ENCODE data around the gene MRPS6.

The MRPS6 gene

DNA sequence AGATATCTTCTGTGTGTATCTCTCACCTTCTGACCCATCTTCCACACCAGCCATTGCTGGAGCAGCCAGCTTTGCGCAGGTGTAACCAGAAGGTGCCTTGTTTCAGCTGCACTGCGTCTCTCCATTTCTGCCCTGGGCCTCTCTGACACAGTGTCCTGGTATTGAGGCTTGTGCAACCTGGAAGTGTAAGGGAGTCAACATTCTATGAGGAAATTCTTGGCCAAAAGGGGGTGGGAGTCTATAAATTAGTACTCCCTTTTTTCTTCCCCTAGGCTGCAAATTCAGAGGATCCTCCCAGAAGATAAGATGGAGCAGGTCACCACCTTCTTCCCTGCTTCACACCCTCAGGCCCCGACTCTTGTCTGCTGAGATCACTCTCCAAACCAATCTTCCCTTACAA, 109.1 kb downstream of the MRPS6 start:
- Histone ChIP-seq H3K79me1 (replicated peaks; ENCODE audit: low read length, poor library complexity, severe bottlenecking) (peaks cover 3% of the 10 kb centered on the region), H3K4me2 (ENCODE audit: low read length, poor library complexity, severe bottlenecking) (no peak overlapping the region), H3K27ac (ENCODE audit: low read length, poor library complexity, severe bottlenecking) (no peak overlapping the region), H3K36me3 (ENCODE audit: control insufficient read depth in 1 of 2, insufficient read depth in 2 of 2, low read depth in 1 of 2, low read length in 2 of 2) (peaks cover 5 to 7% of the 10 kb centered on the region in 2 experiments), H3K4ac (ENCODE audit: low read depth in 1 of 2, low read length in 2 of 2) (no peak overlapping the region), H4K91ac (ENCODE audit: low read length) (no peak overlapping the region), H2BK5ac (ENCODE audit: low read depth, low read length, poor library complexity, severe bottlenecking) (no peak overlapping the region), H3K9me3 (ENCODE audit: control insufficient read depth, low read length) (no peaks in the 10 kb centered on the region), H3K23ac (ENCODE audit: low read length in 2 of 2) (no peak overlapping the region), H3K4me3 (ENCODE audit: insufficient read depth in 1 of 2, low read depth in 1 of 2, low read length in 2 of 2) (no peak overlapping the region), H4K8ac (ENCODE audit: low read length) (no peak overlapping the region), H3K14ac (ENCODE audit: low read length in 2 of 2) (no peak overlapping the region), H2BK12ac (ENCODE audit: low read length in 2 of 2) (no peak overlapping the region), H3K9ac (ENCODE audit: low read length) (no peak overlapping the region), H2AFZ (ENCODE audit: low read depth, low read length) (no peak overlapping the region), H2BK120ac (ENCODE audit: low read depth, low read length) (no peak overlapping the region), H3K4me1 (ENCODE audit: control insufficient read depth, insufficient read depth, low read depth, low read length) (no peaks in the 10 kb centered on the region), H3K27me3 (ENCODE audit: control insufficient read depth in 1 of 2, insufficient read depth in 1 of 2, low read length in 2 of 2) (no peaks in the 10 kb centered on the region), H2BK15ac (ENCODE audit: low read depth, poor library complexity, severe bottlenecking) (no peak overlapping the region), H3K18ac (ENCODE audit: low read depth in 1 of 2, low read length in 2 of 2) (no peak overlapping the region), H2AK5ac (ENCODE audit: low read length, severe bottlenecking) (no peak overlapping the region)
- 100% methylated on average over 3 of the region's 3 CpGs for WGBS
- no peak for DNase-seq

- Histone ChIP-seq H4K91ac (ENCODE audit: low read length) (no peak overlapping the region), H3K36me3 (ENCODE audit: control insufficient read depth in 1 of 2, insufficient read depth in 2 of 2, low read depth in 1 of 2, low read length in 2 of 2) (peaks cover 5 to 7% of the 10 kb centered on the region in 2 experiments), H2AFZ (ENCODE audit: low read depth, low read length) (no peak overlapping the region), H3K18ac (ENCODE audit: low read depth in 1 of 2, low read length in 2 of 2) (no peak overlapping the region), H3K4me2 (ENCODE audit: low read length, poor library complexity, severe bottlenecking) (no peak overlapping the region), H3K4me3 (ENCODE audit: insufficient read depth in 1 of 2, low read depth in 1 of 2, low read length in 2 of 2) (no peak overlapping the region), H2BK5ac (ENCODE audit: low read depth, low read length, poor library complexity, severe bottlenecking) (no peak overlapping the region), H4K8ac (ENCODE audit: low read length) (no peak overlapping the region), H3K9ac (ENCODE audit: low read length) (no peak overlapping the region), H3K27me3 (ENCODE audit: control insufficient read depth in 1 of 2, insufficient read depth in 1 of 2, low read length in 2 of 2) (no peaks in the 10 kb centered on the region), H3K23ac (ENCODE audit: low read length in 2 of 2) (no peak overlapping the region), H3K4me1 (ENCODE audit: control insufficient read depth, insufficient read depth, low read depth, low read length) (no peaks in the 10 kb centered on the region), H2BK15ac (ENCODE audit: low read depth, poor library complexity, severe bottlenecking) (no peak overlapping the region), H3K27ac (ENCODE audit: low read length, poor library complexity, severe bottlenecking) (no peak overlapping the region), H2BK120ac (ENCODE audit: low read depth, low read length) (no peak overlapping the region), H2AK5ac (ENCODE audit: low read length, severe bottlenecking) (no peak overlapping the region), H2BK12ac (ENCODE audit: low read length in 2 of 2) (no peak overlapping the region), H3K79me1 (replicated peaks; ENCODE audit: low read length, poor library complexity, severe bottlenecking) (peaks cover 6% of the 10 kb centered on the region), H3K4ac (ENCODE audit: low read depth in 1 of 2, low read length in 2 of 2) (no peak overlapping the region), H3K14ac (ENCODE audit: low read length in 2 of 2) (no peak overlapping the region), H3K9me3 (ENCODE audit: control insufficient read depth, low read length) (no peaks in the 10 kb centered on the region)
- WGBS = 87% methylated on average over 5 of the region's 5 CpGs
- DNase-seq = no peak
Measured at GRCh38 chr21:34183331-34183928, 110.1 kb downstream of the MRPS6 start.

- Histone ChIP-seq H3K14ac (ENCODE audit: low read length in 2 of 2) (no peak overlapping the region), H3K4me2 (ENCODE audit: low read length, poor library complexity, severe bottlenecking) (no peak overlapping the region), H2BK15ac (ENCODE audit: low read depth, poor library complexity, severe bottlenecking) (no peak overlapping the region), H3K27ac (ENCODE audit: low read length, poor library complexity, severe bottlenecking) (no peak overlapping the region), H3K18ac (ENCODE audit: low read depth in 1 of 2, low read length in 2 of 2) (no peak overlapping the region), H3K9ac (ENCODE audit: low read length) (no peak overlapping the region), H2AK5ac (ENCODE audit: low read length, severe bottlenecking) (no peak overlapping the region), H2BK12ac (ENCODE audit: low read length in 2 of 2) (no peak overlapping the region), H3K36me3 (ENCODE audit: control insufficient read depth in 1 of 2, insufficient read depth in 2 of 2, low read depth in 1 of 2, low read length in 2 of 2) (peaks cover 7 to 12% of the 10 kb centered on the region in 2 experiments), H3K27me3 (ENCODE audit: control insufficient read depth in 1 of 2, insufficient read depth in 1 of 2, low read length in 2 of 2) (no peaks in the 10 kb centered on the region), H3K4me1 (ENCODE audit: control insufficient read depth, insufficient read depth, low read depth, low read length) (no peaks in the 10 kb centered on the region), H3K9me3 (ENCODE audit: control insufficient read depth, low read length) (no peaks in the 10 kb centered on the region), H4K91ac (ENCODE audit: low read length) (no peak overlapping the region), H2BK120ac (ENCODE audit: low read depth, low read length) (no peak overlapping the region), H4K8ac (ENCODE audit: low read length) (no peak overlapping the region), H2BK5ac (ENCODE audit: low read depth, low read length, poor library complexity, severe bottlenecking) (no peak overlapping the region), H3K79me1 (replicated peaks; ENCODE audit: low read length, poor library complexity, severe bottlenecking) (peaks cover 6% of the 10 kb centered on the region), H3K4ac (ENCODE audit: low read depth in 1 of 2, low read length in 2 of 2) (no peak overlapping the region), H2AFZ (ENCODE audit: low read depth, low read length) (no peak overlapping the region), H3K4me3 (ENCODE audit: insufficient read depth in 1 of 2, low read depth in 1 of 2, low read length in 2 of 2) (no peak overlapping the region), H3K23ac (ENCODE audit: low read length in 2 of 2) (no peak overlapping the region)
- WGBS = 83% methylated on average over 5 of the region's 5 CpGs
- DNase-seq = no peak
Measured at GRCh38 chr21:34184232-34184631, 110.9 kb downstream of the MRPS6 start.

- H3K14ac ChIP-seq (ENCODE audit: low read length in 2 of 2) = no peak overlapping the region
- no peaks in the 10 kb centered on the region for H3K4me1 ChIP-seq (ENCODE audit: control insufficient read depth, insufficient read depth, low read depth, low read length)
- H3K9me3 ChIP-seq (ENCODE audit: control insufficient read depth, low read length) = no peaks in the 10 kb centered on the region
- no peak for DNase-seq
- no peak overlapping the region for H3K9ac ChIP-seq (ENCODE audit: low read length)
- H4K91ac ChIP-seq (ENCODE audit: low read length) = no peak overlapping the region
- H3K4ac ChIP-seq (ENCODE audit: low read depth in 1 of 2, low read length in 2 of 2) = no peak overlapping the region
- H2AFZ ChIP-seq (ENCODE audit: low read depth, low read length) = no peak overlapping the region
- H4K8ac ChIP-seq (ENCODE audit: low read length) = no peak overlapping the region
- H3K4me3 ChIP-seq (ENCODE audit: insufficient read depth in 1 of 2, low read depth in 1 of 2, low read length in 2 of 2) = no peak overlapping the region
- no peak overlapping the region for H3K4me2 ChIP-seq (ENCODE audit: low read length, poor library complexity, severe bottlenecking)
- 94% methylated on average over 14 of the region's 15 CpGs for WGBS
- H2BK120ac ChIP-seq (ENCODE audit: low read depth, low read length) = no peak overlapping the region
- H3K23ac ChIP-seq (ENCODE audit: low read length in 2 of 2) = no peak overlapping the region
- no peak overlapping the region for H2BK5ac ChIP-seq (ENCODE audit: low read depth, low read length, poor library complexity, severe bottlenecking)
- H3K18ac ChIP-seq (ENCODE audit: low read depth in 1 of 2, low read length in 2 of 2) = no peak overlapping the region
- H3K79me1 ChIP-seq (replicated peaks; ENCODE audit: low read length, poor library complexity, severe bottlenecking) = peaks cover 6% of the 10 kb centered on the region
- H2AK5ac ChIP-seq (ENCODE audit: low read length, severe bottlenecking) = no peak overlapping the region
- H2BK12ac ChIP-seq (ENCODE audit: low read length in 2 of 2) = no peak overlapping the region
- H3K36me3 ChIP-seq (ENCODE audit: control insufficient read depth in 1 of 2, insufficient read depth in 2 of 2, low read depth in 1 of 2, low read length in 2 of 2) = peaks cover 7 to 21% of the 10 kb centered on the region in 2 experiments
- no peaks in the 10 kb centered on the region for H3K27me3 ChIP-seq (ENCODE audit: control insufficient read depth in 1 of 2, insufficient read depth in 1 of 2, low read length in 2 of 2)
- no peak overlapping the region for H3K27ac ChIP-seq (ENCODE audit: low read length, poor library complexity, severe bottlenecking)
- H2BK15ac ChIP-seq (ENCODE audit: low read depth, poor library complexity, severe bottlenecking) = no peak overlapping the region
Measured at GRCh38 chr21:34185026-34185750, 111.8 kb downstream of the MRPS6 start.

All from mesenchymal stem cell (in vitro differentiated cells and primary cell).